GM13977 (cell line): ENCODE data around the gene SNF8.

Experiments used
- DNase-seq: peaks from one replicate; pipeline ENCODE4 v3.0.0; 2012; ENCODE audit warnings: low spot score
- in situ Hi-C: fragments of 300-500 bp; cut with MboI; formaldehyde crosslinking; loops from one replicate; pipeline ENCODE4 v1.12.0; 2022; ENCODE audit warnings: low sequenced_read_pairs, low pct_unique_long_range_greater_than_20kb, mixed read lengths, inconsistent platforms; ENCODE audit not compliant: unreplicated experiment
- TF ChIP-seq, protein P1 (sequence below): IDR thresholded peaks from 2 replicates; pipeline ENCODE4 v1.5.1; 2012; ENCODE audit warnings: mild to moderate bottlenecking, control low read depth; ENCODE audit not compliant: insufficient read depth; ENCODE audit errors: extremely low read depth, missing control alignments

Gene SNF8, protein sequence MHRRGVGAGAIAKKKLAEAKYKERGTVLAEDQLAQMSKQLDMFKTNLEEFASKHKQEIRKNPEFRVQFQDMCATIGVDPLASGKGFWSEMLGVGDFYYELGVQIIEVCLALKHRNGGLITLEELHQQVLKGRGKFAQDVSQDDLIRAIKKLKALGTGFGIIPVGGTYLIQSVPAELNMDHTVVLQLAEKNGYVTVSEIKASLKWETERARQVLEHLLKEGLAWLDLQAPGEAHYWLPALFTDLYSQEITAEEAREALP

DNA sequence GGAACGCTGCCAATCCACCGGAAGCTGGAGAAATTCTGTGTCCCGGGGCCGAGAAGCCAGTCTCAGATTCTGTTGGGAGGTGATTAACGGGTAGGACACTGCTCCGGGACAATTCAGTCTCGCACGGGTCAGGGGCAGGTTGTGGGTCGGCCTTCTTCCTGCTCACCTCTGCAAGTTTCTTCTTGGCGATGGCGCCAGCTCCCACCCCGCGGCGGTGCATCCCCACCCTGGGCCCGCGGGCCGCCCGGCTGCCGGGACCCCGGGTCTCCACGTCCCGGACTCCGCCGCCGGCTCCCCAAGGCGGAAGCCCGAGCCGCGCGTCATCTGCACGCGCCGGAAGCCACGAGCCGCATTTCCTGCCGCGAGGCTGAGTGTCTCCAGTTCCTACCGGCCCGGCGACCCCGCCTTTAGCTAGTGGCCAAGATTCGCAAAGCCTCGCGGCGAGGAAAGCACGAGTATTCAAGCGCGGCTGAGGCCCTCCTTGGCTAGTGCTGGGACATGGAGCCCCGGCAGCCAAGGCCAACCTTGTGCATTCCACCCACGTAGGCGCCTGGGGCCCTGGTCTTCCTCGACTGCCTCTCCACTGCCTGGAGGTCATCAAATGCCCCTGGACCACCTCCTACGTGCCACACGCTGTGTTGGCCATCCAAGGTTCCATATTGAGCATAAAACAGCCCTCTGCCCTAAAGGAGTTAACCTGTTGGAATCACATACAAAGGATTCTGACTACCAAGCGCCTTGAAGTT, at the start of gene SNF8:
TSS of gene SNF8 (minus strand) at position 328 of the 746 bp plus-strand sequence. CDS start at position 220, 108 bp downstream.
- in situ Hi-C loops: no loop called here
- TF ChIP-seq, protein P1, sequence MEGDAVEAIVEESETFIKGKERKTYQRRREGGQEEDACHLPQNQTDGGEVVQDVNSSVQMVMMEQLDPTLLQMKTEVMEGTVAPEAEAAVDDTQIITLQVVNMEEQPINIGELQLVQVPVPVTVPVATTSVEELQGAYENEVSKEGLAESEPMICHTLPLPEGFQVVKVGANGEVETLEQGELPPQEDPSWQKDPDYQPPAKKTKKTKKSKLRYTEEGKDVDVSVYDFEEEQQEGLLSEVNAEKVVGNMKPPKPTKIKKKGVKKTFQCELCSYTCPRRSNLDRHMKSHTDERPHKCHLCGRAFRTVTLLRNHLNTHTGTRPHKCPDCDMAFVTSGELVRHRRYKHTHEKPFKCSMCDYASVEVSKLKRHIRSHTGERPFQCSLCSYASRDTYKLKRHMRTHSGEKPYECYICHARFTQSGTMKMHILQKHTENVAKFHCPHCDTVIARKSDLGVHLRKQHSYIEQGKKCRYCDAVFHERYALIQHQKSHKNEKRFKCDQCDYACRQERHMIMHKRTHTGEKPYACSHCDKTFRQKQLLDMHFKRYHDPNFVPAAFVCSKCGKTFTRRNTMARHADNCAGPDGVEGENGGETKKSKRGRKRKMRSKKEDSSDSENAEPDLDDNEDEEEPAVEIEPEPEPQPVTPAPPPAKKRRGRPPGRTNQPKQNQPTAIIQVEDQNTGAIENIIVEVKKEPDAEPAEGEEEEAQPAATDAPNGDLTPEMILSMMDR: no peak
- DNase-seq: peak; percentile 97

DNA sequence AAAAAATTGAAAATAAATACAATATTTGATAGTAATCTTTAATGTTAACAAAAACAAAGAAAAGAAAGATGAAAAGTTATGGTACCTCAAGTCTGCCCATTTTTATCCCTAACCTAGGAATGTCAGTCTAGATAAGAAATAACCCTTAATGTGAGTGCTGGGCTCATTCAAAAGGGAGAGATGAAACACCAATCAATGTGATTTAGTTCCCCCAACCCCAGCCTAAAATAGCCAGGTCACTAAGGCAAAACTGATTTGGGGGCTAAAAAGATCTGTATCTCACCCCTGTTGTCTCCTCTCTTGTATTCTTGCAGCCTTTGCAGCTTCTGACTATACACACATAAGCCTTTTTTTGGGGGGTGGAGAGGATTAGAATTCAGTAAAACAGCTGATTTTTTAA, 49.3 kb upstream of the SNF8 start:
- in situ Hi-C loops: no loop called here
- TF ChIP-seq, protein P1: no peak
- DNase-seq: no peak

DNA sequence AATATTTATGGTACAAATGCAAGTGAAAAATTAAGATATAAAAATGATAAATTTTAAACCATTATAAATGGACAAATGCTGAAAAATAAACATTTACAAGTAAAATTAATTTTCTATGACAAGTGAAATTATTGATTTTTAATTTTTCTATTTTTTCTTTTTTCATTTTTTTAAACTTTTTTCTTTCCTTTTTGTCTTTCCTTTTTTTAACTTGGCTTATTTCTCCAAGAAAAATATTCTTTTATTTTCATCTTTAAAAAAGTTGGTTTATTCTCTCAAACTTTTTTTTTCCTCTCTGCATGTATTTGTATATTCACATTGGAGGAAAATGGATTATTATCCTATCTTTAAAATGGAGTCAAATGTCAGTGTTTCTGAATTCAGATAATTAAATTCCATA, 48.7 kb upstream of the SNF8 start:
- no peak for DNase-seq
- in situ Hi-C loops: no loop called here
- TF ChIP-seq, protein P1: no peak

DNA sequence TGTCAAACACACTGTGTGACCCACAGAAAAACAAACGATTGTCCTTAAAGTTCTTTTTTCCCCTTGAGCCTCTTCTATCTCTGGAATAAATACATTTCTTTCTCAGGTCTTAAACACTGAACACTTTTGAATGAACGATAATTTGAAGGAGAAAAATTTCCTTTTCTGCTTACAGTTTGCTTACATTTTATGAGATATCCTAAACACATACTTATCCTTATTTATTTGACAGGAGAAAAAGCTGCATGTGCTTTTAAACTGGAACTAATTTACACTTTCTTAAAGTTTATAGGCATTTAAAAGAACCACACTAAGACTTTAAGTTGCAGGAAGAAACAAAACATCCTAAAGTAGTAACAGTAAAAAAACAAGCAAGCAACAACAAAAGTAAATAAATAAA, 47.8 kb upstream of the SNF8 start:
- in situ Hi-C loops: no loop called here
- DNase-seq: no peak
- TF ChIP-seq, protein P1: no peak

DNA sequence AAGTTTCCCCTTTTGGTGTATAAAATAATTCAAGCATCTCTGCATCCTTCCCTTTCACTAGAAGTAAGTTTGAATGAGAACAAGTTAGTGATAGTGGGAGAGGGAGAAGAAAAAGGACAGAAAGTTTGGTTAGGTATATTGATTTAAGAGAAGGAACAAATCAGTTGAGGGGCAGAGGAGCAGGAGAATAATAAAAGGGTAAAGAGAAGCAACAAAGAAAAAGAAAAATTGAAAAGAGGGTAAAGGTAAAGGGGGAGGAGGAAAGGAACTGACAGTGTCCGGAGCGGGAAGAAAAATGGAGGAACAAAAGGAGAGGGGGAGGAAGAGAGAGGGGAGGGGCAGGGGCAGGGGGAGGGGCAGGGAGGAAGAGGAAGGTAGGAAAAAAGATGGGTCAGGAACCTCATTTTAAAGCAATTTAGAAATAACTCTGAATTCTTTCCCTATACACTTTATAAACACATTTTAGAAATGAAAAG, 46.3 kb upstream of the SNF8 start:
- no peak for DNase-seq
- in situ Hi-C loops: no loop called here
- TF ChIP-seq, protein P1: no peak

DNA sequence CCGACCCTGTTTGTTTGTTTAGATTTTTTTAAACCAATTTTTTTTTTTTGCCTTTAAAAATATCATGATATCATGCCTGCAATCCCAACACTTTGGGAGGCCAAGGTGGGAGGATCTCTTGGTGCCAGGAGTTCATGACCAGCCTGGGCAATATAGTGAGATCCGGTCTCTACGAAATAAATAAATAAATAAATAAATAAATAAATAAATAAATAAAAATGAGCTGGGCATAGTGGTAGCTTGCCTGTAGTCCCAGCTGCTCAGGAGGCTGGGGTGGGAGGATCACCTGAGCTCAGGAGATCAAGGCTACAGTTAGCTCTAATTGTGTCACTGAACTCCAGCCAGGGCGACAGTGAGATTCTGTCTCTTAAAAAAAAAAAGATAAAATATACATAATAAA, 44.5 kb upstream of the SNF8 start:
- no peak for DNase-seq
- TF ChIP-seq, protein P1: no peak
- in situ Hi-C loops: no loop called here
